Measurements from ENCODE around the gene FGF12.

Gene FGF12

GRCh38 chr3:192284443-192285072 is 442.8 kb downstream of the FGF12 start:
- H3K27ac ChIP-seq (ENCODE audit: insufficient read depth, low read depth, low read length, poor library complexity, severe bottlenecking) = no peak overlapping the region
- H3K27me3 ChIP-seq (ENCODE audit: control insufficient read depth, insufficient read depth, low read length, poor library complexity, severe bottlenecking) = no peaks in the 10 kb centered on the region
- no peaks in the 10 kb centered on the region for H3K9me3 ChIP-seq (ENCODE audit: control insufficient read depth, low read length)
- H3K36me3 ChIP-seq (ENCODE audit: control insufficient read depth, insufficient read depth, low read length) = no peaks in the 10 kb centered on the region
- H3K4me1 ChIP-seq (ENCODE audit: control insufficient read depth, insufficient read depth, low read length) = no peaks in the 10 kb centered on the region
- 83 to 97% methylated on average over 2 of the region's 2 CpGs for WGBS, 2 experiments
- no peak overlapping the region for H3K4me3 ChIP-seq (ENCODE audit: insufficient read depth, low read depth, low read length)

GRCh38 chr3:192281207-192281880 is 446.0 kb downstream of the FGF12 start:
- Histone ChIP-seq H3K9me3 (ENCODE audit: control insufficient read depth, low read length) (no peaks in the 10 kb centered on the region), H3K27me3 (ENCODE audit: control insufficient read depth, insufficient read depth, low read length, poor library complexity, severe bottlenecking) (no peaks in the 10 kb centered on the region), H3K27ac (ENCODE audit: insufficient read depth, low read depth, low read length, poor library complexity, severe bottlenecking) (no peak overlapping the region), H3K36me3 (ENCODE audit: control insufficient read depth, insufficient read depth, low read length) (no peaks in the 10 kb centered on the region), H3K4me3 (ENCODE audit: insufficient read depth, low read depth, low read length) (no peak overlapping the region), H3K4me1 (ENCODE audit: control insufficient read depth, insufficient read depth, low read length) (no peaks in the 10 kb centered on the region)
- WGBS, 2 experiments = 96% methylated on average over 4 to 6 of the region's 6 CpGs

GRCh38 chr3:192279664-192280063 is 447.7 kb downstream of the FGF12 start:
- H3K36me3 ChIP-seq (ENCODE audit: control insufficient read depth, insufficient read depth, low read length) = no peaks in the 10 kb centered on the region
- no peaks in the 10 kb centered on the region for H3K9me3 ChIP-seq (ENCODE audit: control insufficient read depth, low read length)
- 96 to 100% methylated on average over 1 of the region's 1 CpG for WGBS, 2 experiments

DNA sequence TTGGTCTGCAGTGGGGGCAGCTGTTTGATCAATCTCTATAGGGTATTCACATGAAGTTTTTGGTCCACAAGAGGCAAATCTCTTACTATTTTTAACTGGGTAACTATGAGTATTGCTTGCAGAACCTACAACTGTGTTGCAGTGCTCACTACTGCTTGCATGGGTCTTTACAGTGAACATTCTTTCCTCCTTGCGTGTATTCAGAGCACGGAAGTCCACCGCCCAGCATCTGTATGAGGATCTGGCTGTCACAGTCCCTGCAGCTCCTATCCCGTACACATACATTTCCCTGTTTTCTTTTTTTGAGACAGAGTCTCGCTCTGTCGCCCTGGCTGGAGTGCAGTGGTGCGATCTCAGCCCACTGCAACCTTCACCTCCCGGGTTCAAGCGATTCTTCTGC is 449.9 kb downstream of the FGF12 start:
- Histone ChIP-seq H3K4me3 (ENCODE audit: insufficient read depth, low read depth, low read length) (no peak overlapping the region), H3K36me3 (ENCODE audit: control insufficient read depth, insufficient read depth, low read length) (no peaks in the 10 kb centered on the region), H3K4me1 (ENCODE audit: control insufficient read depth, insufficient read depth, low read length) (no peaks in the 10 kb centered on the region), H3K27me3 (ENCODE audit: control insufficient read depth, insufficient read depth, low read length, poor library complexity, severe bottlenecking) (no peaks in the 10 kb centered on the region), H3K27ac (ENCODE audit: insufficient read depth, low read depth, low read length, poor library complexity, severe bottlenecking) (no peak overlapping the region), H3K9me3 (ENCODE audit: control insufficient read depth, low read length) (no peaks in the 10 kb centered on the region)
- 89 to 95% methylated on average over 9 of the region's 9 CpGs for WGBS, 2 experiments

More at GRCh38 chr3:192279664-192280063, 447.7 kb downstream of the FGF12 start:
- Histone ChIP-seq H3K27me3 (ENCODE audit: control insufficient read depth, insufficient read depth, low read length, poor library complexity, severe bottlenecking) (no peaks in the 10 kb centered on the region), H3K4me1 (ENCODE audit: control insufficient read depth, insufficient read depth, low read length) (no peaks in the 10 kb centered on the region), H3K4me3 (ENCODE audit: insufficient read depth, low read depth, low read length) (no peak overlapping the region), H3K27ac (ENCODE audit: insufficient read depth, low read depth, low read length, poor library complexity, severe bottlenecking) (no peak overlapping the region)

GRCh38 chr3:192275741-192276355 is 451.5 kb downstream of the FGF12 start:
- WGBS, 2 experiments = 93 to 95% methylated on average over 7 of the region's 7 CpGs
- Histone ChIP-seq H3K9me3 (ENCODE audit: control insufficient read depth, low read length) (no peaks in the 10 kb centered on the region), H3K27me3 (ENCODE audit: control insufficient read depth, insufficient read depth, low read length, poor library complexity, severe bottlenecking) (no peaks in the 10 kb centered on the region), H3K4me1 (ENCODE audit: control insufficient read depth, insufficient read depth, low read length) (no peaks in the 10 kb centered on the region), H3K4me3 (ENCODE audit: insufficient read depth, low read depth, low read length) (no peak overlapping the region), H3K36me3 (ENCODE audit: control insufficient read depth, insufficient read depth, low read length) (no peaks in the 10 kb centered on the region), H3K27ac (ENCODE audit: insufficient read depth, low read depth, low read length, poor library complexity, severe bottlenecking) (no peak overlapping the region)

DNA sequence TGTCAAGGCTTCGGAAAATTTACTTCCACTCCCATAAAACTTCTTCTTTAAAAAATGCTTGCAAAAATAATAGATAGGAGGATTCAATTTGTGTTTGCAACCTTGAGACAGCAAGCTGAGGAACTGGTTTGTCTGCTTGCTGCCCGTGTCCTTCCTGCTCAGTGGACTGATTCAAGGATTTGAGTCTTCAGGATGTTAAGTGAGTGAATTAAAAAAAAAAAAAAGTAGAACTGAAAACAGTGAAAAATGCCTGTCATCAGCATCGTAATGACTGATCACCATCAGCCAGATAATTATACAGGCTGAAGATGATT is 453.7 kb downstream of the FGF12 start:
- Histone ChIP-seq H3K27me3 (ENCODE audit: control insufficient read depth, insufficient read depth, low read length, poor library complexity, severe bottlenecking) (no peaks in the 10 kb centered on the region), H3K4me1 (ENCODE audit: control insufficient read depth, insufficient read depth, low read length) (no peaks in the 10 kb centered on the region), H3K36me3 (ENCODE audit: control insufficient read depth, insufficient read depth, low read length) (no peaks in the 10 kb centered on the region), H3K4me3 (ENCODE audit: insufficient read depth, low read depth, low read length) (no peak overlapping the region), H3K9me3 (ENCODE audit: control insufficient read depth, low read length) (no peaks in the 10 kb centered on the region), H3K27ac (ENCODE audit: insufficient read depth, low read depth, low read length, poor library complexity, severe bottlenecking) (no peak overlapping the region)
- 93 to 94% methylated on average over 2 of the region's 3 CpGs for WGBS, 2 experiments

- no peak overlapping the region for H3K27ac ChIP-seq (ENCODE audit: insufficient read depth, low read depth, low read length, poor library complexity, severe bottlenecking)
These were observed 454.2 kb downstream of the FGF12 start for GRCh38 chr3:192273001-192273696.

GRCh38 chr3:192262001-192262400 is 465.3 kb downstream of the FGF12 start:
- Histone ChIP-seq H3K27ac (ENCODE audit: insufficient read depth, low read depth, low read length, poor library complexity, severe bottlenecking) (no peak overlapping the region), H3K9me3 (ENCODE audit: control insufficient read depth, low read length) (no peaks in the 10 kb centered on the region), H3K27me3 (ENCODE audit: control insufficient read depth, insufficient read depth, low read length, poor library complexity, severe bottlenecking) (no peaks in the 10 kb centered on the region), H3K4me3 (ENCODE audit: insufficient read depth, low read depth, low read length) (no peak overlapping the region), H3K4me1 (ENCODE audit: control insufficient read depth, insufficient read depth, low read length) (no peaks in the 10 kb centered on the region), H3K36me3 (ENCODE audit: control insufficient read depth, insufficient read depth, low read length) (no peaks in the 10 kb centered on the region)
- WGBS, 2 experiments = 90 to 94% methylated on average over 4 of the region's 4 CpGs

More at GRCh38 chr3:192273001-192273696, 454.2 kb downstream of the FGF12 start:
- Histone ChIP-seq H3K27me3 (ENCODE audit: control insufficient read depth, insufficient read depth, low read length, poor library complexity, severe bottlenecking) (no peaks in the 10 kb centered on the region), H3K9me3 (ENCODE audit: control insufficient read depth, low read length) (no peaks in the 10 kb centered on the region), H3K4me1 (ENCODE audit: control insufficient read depth, insufficient read depth, low read length) (no peaks in the 10 kb centered on the region), H3K4me3 (ENCODE audit: insufficient read depth, low read depth, low read length) (no peak overlapping the region), H3K36me3 (ENCODE audit: control insufficient read depth, insufficient read depth, low read length) (no peaks in the 10 kb centered on the region)
- WGBS, 2 experiments = 94 to 95% methylated on average over 2 of the region's 3 CpGs

DNA sequence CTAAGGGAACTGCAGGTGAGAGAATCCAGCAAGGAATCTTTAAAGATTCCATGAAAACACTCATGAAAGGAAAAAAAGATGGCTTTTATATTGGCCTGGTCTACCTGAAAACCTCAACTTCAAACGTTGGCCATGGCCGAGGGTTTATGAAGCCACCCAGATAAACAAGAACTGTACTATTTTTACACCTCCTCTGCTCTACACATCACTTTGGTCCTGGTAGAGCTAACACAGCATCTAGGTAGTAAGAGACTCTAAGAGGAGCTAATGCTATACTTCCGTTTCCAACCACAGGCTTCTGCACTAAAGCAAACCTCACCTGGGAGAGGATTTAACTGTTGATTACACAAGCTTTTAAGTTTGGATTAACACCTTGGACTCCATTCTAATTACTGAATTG is 466.2 kb downstream of the FGF12 start:
- no peaks in the 10 kb centered on the region for H3K27me3 ChIP-seq (ENCODE audit: control insufficient read depth, insufficient read depth, low read length, poor library complexity, severe bottlenecking)
- H3K4me3 ChIP-seq (ENCODE audit: insufficient read depth, low read depth, low read length) = no peak overlapping the region
- no peaks in the 10 kb centered on the region for H3K4me1 ChIP-seq (ENCODE audit: control insufficient read depth, insufficient read depth, low read length)
- 95 to 100% methylated on average over 3 of the region's 3 CpGs for WGBS, 2 experiments
- H3K36me3 ChIP-seq (ENCODE audit: control insufficient read depth, insufficient read depth, low read length) = no peaks in the 10 kb centered on the region
- H3K9me3 ChIP-seq (ENCODE audit: control insufficient read depth, low read length) = no peaks in the 10 kb centered on the region
- no peak overlapping the region for H3K27ac ChIP-seq (ENCODE audit: insufficient read depth, low read depth, low read length, poor library complexity, severe bottlenecking)
